ENCODE measurements around the gene CTAGE4.
"Not testable (repeated sequence)": the region's sequence is repeated elsewhere in the genome, so short reads cannot be mapped to it uniquely, and the experiment has no call there.

CTAGE4 gene, protein sequence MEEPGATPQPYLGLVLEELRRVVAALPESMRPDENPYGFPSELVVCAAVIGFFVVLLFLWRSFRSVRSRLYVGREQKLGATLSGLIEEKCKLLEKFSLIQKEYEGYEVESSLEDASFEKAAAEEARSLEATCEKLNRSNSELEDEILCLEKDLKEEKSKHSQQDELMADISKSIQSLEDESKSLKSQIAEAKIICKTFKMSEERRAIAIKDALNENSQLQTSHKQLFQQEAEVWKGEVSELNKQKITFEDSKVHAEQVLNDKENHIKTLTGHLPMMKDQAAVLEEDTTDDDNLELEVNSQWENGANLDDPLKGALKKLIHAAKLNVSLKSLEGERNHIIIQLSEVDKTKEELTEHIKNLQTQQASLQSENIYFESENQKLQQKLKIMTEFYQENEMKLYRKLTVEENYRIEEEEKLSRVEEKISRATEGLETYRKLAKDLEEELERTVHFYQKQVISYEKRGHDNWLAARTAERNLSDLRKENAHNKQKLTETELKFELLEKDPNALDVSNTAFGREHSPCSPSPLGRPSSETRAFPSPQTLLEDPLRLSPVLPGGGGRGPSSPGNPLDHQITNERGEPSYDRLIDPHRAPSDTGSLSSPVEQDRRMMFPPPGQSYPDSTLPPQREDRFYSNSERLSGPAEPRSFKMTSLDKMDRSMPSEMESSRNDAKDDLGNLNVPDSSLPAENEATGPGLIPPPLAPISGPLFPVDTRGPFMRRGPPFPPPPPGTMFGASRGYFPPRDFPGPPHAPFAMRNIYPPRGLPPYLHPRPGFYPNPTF

DNA sequence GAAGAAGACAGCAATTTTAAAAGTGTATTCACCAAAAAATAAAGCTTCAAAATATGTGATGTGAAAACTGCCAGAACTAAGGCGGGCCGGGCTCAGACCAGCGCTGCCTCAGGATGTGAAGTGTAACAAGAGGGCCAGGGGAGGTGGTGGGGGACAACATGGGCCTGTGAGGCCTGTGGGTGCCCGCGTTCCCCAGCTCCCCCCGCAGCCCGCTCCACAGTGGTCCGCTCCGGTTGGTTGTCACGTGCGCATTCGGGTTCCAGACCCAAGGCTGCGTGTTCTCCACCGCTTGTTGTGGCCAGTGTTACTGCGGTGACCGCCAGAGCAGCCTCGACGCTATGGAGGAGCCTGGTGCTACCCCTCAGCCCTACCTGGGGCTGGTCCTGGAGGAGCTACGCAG lies at the start of gene CTAGE4:
Gene CTAGE4, plus strand, starts transcription at position 301 of the 400 bp plus-strand sequence. Its CDS starts 38 bp downstream, at position 339.
- DNase-seq = not testable (repeated sequence)

DNA sequence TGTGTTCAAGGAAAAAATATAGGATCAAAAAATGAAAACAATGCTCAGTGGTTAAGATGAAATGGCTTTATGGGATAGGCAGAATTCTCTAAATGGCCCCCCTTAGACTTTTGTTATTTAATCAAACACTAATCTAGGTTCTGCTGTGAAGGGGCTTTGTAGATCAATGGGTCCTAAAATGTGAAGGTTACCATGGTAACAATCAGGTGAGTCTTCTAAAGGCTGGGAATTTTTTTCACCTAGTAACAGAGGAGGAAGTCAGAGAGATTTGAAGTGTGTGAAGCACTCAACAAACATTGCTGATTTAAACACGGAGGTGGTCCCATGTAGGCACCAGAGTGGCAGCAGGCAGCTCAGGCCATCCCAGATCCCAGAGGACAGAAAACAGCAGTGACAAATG lies 49.1 kb upstream of the CTAGE4 start:
- no peak for DNase-seq

DNA sequence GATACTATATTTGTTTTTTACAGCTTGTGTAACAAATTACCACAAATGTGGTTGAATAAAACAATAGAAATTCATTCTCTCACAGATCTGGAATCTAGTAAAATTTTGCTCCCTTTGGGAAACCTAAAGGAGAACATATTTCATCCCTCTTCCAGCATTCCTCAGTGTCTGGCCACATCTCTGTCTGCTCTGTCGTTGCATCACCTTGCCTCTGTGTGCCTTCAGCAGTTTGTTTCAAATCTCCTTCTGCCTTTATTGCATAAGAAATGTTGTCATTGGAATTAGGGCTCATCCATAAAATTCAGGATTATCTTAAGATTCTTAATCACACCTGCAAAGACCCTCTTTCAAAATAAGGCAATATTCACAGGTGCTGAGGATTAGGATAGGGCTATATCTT lies 45.8 kb upstream of the CTAGE4 start:
- DNase-seq = no peak

DNA sequence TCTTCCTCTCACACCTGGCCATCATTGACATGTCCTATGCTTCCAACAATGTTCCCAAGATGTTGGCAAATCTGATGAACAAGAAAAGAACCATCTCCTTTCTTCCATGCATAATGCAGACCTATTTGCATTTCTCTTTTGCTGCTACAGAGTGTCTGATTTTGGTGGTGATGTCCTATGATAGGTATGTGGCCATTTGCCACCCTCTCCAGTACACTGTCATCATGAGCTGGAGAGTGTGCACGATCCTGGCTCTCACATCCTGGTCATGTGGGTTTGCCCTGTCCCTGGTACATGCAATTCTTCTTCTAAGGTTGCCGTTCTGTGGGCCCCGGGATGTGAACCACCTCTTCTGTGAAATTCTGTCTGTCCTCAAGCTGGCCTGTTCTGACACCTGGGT lies 41.1 kb upstream of the CTAGE4 start:
- no peak for DNase-seq

DNA sequence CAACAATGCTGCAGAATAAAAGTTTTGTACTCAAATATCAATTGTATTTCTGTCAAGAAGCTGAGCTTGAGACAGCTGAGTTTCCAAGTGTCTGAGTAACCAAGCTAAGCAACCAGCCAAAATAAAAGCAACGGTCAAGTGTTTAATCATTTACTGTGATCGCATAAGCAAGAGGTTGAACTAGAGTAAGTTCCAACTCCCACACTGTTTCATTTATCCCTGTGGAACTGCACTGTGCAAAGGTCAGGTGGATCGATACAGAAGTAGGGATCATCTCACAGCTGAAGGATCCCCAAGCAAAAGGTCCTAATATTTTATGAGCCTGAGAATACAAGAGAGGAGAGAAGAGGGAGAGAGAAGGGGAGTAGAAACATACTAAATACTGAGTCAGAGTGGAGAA lies 38.8 kb upstream of the CTAGE4 start:
- no peak for DNase-seq

DNA sequence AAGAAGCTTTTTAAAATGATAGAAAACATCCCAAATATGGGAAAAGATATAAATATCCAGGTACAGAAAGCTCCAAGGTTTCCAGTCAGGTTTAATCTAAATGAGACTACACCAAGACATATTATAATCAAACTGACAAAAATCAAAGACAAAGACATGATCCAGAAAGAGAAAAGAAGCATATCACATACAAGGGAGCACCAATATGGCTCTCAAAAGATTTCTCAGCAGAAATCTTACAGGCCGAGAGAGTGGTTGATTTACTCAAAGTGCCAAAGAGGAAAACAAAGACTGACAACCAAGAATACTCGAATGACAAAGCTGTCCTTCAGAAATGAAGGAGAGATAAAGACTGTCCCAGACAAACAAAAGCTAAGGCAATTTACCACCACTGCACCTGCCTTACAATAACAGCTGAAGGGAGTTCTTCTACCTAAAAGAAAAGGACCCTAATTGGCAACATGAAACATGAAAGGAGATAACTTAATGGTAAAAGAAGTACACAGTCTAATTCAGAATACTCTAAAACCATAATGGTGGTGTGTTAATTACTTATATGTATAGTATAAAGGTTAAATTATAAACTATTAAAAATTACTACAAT lies 34.9 kb upstream of the CTAGE4 start:
- DNase-seq = no peak

DNA sequence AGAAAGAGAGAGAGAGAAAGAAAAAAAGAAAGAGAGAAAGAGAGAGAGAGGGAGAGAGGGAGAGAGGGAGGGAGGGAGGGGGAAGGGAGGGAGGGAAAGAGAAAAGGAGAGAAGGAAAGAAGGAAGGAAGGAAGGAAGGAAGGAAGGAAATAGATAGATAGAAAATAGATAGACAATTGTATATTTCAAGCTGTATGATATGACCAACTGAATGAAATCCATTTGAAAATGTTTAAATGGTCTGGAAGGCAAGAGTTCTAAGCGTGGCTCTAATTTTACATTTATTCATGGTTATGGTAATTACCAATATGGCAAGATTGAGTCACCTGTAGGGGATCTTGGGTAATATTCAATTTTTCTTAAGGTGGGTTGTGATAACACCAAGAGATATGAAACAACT lies 24.4 kb upstream of the CTAGE4 start:
- no peak for DNase-seq

DNA sequence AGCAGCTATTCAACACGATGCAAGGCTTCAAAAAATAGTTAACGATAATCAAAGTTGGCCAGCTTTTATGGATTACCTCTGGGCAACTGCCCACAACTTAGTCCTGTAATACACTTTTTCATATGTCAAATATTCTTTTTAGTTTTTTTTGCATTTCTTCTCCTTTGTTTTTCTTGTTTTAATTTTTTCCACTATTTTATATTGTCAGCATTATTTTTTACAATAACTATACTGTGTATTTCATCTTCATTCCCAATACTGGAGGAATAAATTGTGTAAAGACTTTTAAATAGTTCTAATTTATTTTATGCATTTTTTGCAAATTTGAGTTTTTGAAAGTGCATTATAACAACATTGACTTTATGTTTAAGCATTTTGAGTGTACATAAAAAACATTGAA lies 18.5 kb upstream of the CTAGE4 start:
- DNase-seq = no peak

DNA sequence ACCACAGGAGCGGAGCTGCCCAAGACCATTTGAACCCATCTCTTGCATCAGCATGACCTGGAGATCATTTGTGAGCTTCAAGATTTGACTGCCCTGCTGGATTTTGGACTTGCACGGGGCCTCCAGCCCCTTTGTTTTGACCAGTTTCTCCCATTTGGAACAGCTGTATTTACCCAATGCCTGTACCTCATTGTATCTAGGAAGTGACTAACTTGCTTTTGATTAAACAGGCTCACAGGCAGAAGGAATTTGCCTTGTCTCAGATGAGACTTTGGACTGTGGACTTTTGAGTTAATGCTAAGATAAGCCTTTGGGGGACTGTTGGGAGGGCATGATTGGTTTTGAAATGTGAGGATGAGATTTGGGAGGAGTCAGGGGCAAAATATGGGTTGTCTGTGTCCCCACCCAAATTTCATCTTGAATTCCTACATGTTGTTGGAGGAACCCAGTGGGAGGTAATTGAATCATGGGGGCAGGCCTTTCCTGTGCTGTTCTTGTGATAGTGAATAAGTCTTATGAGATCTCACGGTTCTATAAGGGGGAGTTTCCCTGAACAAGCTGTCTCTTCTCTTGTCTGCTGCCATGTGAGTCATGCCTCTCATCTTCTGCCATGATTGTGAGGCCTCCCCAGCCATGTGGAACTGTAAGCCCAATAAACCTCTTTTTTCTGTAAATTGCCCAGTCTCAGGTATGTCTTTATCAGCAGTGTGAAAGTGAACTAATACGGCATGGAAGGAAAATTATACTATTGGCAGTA lies 11.5 kb upstream of the CTAGE4 start:
- not testable (repeated sequence) for DNase-seq

DNA sequence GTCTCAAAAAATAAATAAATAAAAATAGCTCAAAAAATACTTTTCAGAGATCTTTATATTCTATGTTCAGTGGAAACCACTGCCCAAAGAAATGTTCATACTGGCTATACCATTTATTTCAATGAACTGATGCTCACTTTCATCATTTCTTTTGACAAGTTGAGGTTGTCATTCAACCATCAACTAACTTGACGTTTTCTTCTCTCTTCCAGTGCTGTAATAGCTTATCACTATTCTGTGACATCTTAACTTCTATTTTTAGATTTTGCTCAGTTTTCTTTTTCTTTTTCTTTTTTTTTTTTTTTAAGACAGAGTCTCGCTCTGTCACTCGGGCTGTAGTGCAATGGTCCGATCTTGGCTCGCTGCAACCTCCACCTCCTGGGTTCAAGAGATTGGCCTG lies 8.7 kb upstream of the CTAGE4 start:
- DNase-seq = no peak

DNA sequence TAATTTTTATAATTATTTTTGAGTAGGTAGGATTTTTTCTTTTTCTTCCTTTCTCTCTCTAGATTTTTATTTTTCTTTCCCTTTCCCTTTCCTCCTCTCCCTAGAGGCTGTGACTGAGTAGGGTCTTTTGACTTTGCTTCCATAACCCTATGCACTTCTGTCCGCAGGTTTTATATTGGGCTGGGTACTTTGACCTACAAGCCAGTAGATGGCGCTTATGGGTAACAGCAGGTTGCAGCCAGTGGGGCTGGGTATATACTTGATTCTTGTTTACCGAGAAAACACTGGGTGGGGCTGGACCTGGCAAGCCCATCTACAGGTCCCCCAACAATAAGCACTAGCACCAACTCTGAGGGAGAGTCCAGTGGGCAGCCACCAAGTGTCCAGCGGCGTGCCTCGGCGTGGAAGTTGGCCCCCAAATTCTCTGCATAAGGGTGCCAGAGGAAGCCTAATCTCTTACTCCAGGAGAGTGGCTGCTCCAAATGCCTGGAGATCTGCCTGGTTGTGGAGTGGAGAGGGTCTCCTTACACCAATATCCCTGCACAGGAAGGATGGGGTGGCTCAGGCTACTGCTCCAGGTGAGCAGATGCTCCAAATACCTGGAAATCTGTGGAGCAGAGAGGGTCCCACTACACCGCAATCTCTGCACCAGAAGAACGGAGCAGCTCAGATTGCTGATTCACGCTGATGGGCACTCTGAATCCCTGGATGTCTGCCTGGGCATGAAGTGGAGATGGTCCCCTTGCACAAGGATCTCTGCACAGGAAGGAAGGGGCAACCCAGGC lies 4.7 kb upstream of the CTAGE4 start:
- DNase-seq = not testable (repeated sequence)

DNA sequence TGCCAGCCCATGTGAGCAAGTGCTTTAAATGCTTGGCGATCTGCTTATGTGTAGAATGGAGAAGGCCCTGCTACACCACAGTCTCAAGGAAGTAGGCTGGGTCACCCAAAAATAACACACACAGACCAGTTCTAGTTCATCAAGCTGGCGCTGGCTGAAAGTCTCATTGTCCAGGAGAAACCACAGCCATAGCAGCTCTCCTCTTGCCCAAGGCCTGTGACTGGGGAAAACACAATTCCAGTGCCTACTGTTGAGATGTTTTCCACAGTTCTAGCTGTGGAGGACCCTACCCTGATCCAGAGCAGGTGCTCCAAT lies 4.1 kb upstream of the CTAGE4 start:
- DNase-seq = not testable (repeated sequence)

DNA sequence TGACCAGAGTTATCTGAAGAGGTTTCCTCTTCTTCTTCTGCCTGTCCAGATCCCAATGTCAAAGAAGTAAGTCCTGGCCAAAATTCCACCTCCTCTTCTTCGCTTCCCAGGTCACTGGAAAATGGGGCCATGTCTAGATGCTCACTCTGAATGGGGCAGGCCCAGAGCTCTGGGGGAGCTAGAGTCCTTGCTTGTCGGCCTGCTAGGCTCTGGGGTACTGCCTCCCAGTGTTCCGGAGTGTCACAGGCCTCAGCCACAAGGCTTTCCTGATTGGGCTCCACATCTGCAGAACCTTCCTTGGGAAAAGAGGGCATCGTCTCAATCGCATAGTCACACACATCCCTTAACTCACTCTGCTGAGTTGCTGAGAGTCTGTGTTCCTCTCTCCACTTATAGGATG lies 4.6 kb downstream of the CTAGE4 start:
- not testable (repeated sequence) for DNase-seq

DNA sequence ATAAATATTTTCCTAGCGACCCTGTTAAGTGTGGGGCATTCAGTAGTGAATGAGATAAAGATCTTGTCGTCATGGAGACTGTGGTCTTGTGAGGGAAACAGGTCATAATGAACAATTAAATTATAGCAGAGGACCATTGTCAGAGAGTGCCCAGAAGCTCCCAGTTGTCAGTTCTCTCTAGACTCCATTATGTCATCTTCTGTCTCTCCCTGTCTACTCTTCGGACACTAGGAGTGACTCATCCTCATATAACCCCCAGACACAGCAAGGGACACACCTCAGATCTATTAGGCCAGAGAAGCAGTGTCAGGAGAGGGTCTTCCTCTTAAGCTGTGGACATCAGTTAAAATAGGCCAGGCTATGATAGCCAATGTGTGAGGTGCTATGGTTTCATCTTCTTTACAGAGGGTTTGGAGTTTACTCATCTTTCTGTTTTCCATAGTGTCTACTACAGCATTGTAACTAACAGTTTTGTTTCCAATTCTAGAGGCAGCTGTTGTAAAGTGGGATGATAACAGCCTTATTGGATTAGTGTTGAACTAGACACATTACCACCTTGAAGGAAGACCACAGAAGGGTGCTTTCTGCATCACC lies 5.4 kb downstream of the CTAGE4 start:
- DNase-seq = not testable (repeated sequence)

DNA sequence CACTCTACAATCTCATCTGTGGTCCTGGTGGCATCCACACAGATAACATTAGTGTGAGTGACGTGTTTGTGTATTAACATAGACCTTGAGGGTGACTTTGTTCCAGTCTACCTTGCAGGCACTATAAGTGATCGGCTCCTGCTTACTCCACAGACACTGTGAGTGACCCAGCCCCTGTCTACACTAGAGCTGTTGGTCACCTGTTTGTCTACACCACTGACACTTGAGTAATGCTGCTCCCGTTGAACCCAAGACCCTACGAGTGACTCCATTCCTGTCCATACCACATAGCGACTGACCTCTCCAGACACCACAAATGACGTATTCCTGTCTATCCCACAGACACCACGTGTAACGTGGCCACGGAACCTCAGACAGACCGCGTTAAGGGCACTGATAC lies 10.5 kb downstream of the CTAGE4 start:
- DNase-seq = not testable (repeated sequence)

DNA sequence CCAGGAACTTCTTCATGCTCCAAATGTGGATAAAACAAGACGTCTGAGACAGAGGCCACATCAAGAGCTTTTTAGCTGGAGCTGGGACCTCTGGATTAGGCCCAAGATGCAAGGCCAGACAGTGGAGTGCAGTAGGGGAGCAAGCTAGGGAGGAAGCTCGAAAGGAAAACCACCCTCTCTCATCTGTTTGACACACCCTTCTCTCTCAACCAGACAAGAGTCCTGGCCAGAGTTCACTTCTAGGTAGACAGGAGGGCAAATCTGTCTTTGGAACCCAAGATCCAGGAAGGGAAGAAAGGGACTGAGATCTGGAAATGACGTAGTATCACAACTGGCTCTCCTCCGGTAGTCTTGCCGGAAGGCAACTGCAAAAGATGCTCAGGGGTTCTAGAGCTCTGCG lies 11.2 kb downstream of the CTAGE4 start:
- not testable (repeated sequence) for DNase-seq

DNA sequence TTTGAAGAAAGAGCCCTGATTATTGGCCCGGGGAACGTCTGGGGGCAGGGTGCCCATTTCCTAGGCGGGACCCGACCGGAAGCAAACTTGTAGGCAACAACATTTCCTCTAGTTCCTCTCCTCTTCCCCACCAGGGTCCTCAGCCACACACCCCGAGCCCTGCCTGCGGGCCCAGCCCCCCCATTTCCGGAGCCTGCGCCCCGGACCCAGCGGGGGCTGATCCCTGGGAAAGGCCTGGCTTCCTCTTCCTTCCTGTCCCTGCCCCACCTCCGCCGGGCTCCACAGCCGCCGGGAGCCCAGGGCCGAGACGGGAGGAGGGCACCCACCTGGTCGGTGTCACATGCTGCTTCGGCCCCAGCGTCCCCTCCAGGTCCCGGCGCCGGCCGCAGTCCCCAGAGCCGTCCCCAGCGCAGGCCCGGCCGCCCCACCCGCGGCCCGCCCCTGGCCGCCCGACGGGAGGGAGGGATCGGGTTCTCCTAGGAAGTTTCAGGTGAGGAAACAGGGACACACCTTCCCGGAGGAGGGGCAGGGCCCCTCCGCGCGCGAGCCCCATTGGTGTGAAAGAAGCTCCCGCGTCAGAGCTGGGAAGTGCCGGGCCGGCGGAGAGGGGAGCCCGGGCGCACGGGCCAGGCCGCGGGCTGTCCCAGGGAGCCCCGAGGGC lies 12.1 kb downstream of the CTAGE4 start, which contains the start of gene ARHGEF35:
Gene ARHGEF35, minus strand, starts transcription at position 622 of the 661 bp plus-strand sequence. CDS start 7,450 bp downstream, outside the sequence.
- not testable (repeated sequence) for DNase-seq

DNA sequence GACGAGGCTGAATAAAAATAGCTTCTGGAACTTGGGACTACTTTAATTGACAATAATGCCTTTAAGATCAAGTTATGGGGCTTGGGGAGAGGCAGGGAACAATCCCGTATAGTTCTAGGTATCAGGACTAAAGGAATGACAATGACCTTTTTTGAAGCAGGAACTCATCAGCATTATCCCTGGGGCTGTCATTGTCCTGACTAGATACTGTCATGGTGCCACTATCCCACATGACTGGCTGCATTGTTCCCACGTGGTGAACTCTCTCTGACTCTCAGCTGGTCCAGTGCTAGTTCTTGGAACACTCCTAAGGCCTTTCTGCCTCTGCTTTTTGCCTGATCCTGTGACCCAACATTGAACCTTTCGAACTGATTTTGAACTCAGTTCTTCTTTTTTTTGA lies 15.7 kb downstream of the CTAGE4 start:
- not testable (repeated sequence) for DNase-seq

DNA sequence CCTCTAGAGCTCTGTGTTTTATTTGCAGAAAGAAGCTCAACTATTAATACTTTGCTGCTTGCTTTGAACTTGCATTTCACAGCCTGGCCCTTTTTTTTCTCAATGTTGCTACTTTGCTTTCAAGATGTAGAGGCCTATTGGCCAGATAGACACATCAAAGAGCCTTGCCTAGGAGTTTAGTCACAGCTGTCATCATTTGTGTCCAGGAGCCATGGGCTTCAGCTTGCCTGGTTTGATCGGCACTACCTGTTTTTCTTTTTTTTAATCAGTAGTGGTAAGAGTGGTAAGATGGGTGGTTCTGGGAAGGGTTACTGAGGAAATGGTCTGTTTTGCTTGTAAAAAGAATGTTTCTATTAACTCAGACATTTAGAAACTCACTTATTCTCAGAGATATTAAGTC lies 18.7 kb downstream of the CTAGE4 start:
- not testable (repeated sequence) for DNase-seq

DNA sequence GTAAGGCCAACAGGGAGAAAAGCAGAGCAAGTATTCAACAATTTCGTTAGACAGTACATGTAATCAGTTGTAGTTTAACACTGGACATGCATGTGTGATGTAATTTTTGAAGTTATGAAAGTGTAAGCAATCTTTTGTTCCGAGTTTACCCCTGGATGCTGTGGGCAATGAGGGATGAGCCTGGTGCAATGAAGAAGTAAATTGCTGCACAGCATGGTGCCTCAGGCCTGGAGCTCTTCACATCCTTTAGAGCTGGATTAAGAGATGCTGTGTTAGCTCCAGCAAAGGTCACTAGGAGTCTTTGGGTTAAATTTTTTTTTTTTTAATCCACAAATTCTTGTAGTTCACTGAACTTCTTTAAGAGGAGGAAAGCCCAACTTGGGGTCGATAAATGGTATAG lies 19.8 kb downstream of the CTAGE4 start:
- not testable (repeated sequence) for DNase-seq

DNA sequence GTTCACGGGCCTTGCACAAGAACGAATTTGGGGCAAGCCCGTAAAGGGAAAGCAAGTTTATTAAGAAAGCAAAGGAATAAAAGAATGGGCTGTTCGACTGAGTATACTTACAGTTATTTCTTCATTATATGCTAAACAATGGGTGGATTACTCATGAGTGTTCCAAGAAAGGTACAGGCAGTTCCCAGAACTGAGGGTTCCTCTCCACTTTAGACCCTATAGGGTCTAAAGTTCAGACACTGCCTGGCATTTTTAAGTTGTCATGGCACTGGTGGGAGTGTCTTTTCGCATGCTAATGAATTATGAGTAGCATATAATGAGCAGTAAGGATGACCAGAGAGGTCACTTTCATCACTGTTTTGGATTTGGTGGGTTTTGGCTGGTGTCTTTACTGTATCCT lies 22.0 kb downstream of the CTAGE4 start:
- not testable (repeated sequence) for DNase-seq
